SHP77 treated with DMSO at 0.1 percent for 48 hours (cell line): ENCODE results near the gene IRX4.
"Not testable (repeated sequence)": the region's sequence is repeated elsewhere in the genome, so short reads cannot be mapped to it uniquely, and the experiment has no call there.

Experiments
- DNase-seq: peaks from one replicate; lab custom pipeline; 2025; lab: John Stamatoyannopoulos, UW

The IRX4 gene

DNA sequence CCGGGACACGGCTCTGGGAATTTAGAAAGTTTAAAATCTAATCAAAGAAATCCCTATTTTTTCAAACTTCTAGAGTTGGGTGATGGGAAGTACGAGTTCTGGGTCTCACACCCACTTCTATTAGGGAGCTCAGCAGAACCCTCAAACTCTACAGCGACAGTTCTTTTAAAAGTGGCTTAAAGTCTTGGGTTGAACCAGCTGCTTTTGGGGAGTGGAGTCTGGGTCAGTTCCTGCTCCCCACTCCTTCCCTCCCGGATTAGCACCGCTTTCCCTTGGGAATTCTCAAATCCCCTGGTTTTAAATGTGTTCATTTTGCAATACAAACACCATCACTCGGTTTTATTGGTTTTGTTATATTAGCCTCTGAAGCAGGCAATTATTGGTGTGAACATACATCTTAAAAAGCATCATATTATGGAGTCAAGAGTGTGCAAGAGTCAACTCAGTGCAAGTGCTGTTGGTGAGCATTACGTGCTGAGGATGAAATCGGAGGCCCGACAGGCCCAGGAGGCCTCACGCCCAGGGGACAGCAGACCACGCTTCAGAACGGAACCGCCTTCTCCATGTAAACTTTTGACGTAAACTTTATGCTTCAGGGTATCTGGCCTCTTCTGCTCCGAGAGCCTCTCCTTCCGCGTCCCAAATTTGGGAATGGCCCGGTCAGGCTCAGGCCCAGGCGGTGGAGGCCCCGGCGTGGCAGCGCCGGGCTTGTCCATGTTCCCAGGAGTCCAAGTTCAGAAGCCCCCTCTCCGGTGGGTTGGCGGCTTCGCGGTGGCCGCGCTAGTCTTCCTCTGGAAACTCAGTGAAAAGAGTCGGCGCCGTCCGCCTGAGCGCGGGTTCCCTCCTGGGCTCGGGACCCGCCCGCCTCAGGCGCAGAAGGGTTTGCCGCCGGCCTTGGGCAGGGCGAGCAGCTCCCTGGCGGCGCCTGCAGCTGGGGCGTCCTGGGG is 5.3 kb downstream of the IRX4 start:
- no peak for DNase-seq

DNA sequence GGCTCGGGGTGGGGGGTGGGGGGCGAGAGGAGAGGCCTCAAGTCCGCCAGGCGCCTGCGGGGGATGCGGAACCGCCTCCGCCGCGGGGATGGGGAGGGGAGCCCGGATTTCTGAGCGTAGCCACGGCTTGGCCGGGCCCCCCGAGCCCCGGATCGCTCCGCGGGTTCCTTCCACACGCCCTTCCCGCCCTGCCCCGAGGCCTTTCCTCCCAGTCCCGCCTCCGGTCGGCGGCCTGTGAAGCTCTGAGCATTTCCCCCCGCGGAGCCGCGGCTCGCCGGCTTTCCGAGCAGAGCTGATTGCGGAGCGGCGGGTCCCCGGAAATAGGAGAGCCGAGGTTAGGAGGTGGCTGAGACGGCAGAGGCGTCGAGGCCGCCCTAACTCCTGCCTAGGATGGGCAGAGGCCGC is 6.1 kb downstream of the IRX4 start:
- DNase-seq = no peak

DNA sequence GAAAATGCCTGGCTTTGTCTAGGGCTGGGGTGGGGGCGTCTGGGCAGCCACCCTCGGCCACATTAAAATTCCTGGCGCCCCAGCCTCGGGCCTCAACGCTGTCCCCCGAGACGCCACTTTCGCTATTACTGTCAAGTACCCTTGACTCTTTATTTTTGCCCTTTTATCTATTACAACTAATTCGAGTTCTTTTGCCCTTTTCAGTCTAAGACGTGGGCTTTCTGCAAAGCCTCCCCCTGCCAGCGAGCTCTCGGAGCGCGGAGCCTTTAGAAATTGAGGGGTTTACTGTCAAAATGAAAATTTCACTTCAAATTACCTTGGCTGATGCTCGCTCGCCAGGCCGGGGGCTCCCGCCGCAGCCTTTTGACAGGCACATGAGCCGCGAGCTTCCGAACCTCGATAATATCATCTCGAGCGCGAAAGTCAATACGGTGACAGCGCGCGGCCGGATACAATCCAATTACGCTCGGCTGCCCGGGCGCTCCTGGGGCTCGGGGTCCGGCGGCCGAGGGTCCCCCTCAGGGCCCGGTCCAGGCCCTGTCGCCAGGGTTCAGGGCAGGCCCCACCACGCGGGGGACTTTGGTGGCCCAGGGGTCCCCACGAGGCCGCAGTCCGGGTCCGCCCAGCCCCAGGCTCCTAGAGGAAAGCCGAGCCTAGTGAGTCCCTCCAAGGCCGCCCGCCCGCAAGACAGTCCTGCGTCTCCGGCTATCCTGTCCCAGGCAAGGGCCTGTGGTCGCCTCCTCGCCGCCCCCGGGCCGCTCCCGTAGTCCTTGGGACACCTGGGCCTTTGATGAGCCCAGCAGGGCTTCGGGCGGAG is 6.7 kb downstream of the IRX4 start:
- DNase-seq = no peak

- DNase-seq = no peak
Measured at GRCh38 chr5:1875281-1875842, 7.4 kb downstream of the IRX4 start.

DNA sequence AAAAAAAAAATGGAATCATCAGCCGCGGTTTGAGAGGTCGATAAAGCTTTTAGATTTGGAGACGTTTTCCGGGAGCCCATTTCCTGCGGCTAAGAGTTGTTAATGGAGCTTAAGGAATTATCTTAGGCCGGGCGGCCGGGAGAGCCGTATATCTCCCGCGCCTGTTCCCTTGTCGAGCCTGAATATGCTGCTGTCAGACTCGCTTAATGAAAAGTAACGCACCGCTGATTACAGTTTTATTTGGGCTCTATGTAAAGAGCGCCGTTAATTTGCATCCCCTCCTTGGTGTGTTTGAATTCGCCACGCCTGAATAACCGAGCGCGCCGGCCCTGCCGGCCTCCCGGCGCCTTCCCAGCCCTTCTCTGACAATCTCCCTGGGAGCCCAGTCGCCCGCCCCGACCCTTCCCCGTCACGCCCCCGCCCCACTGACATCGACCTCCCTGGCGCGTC is 7.9 kb downstream of the IRX4 start:
- no peak for DNase-seq

DNA sequence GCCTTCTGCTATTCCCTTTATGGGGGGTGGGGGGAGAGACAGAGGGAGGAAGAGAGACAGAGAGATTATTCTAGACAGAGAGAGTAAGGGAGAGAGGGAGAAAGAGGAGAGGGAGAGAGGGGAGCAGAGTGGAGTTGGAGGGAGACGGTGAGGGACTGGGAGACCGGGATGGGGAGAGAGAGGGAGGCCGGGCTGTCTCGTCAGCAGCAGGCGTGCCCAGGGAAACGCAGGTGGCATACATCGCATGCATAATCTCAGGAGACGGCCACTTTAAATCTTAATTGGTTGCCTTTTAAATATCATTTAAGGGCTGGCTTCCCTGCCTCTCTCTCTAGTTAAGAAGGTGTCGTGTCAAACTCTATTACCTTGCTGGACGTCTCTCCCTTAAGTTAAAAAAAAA is 8.4 kb downstream of the IRX4 start:
- DNase-seq = no peak

DNA sequence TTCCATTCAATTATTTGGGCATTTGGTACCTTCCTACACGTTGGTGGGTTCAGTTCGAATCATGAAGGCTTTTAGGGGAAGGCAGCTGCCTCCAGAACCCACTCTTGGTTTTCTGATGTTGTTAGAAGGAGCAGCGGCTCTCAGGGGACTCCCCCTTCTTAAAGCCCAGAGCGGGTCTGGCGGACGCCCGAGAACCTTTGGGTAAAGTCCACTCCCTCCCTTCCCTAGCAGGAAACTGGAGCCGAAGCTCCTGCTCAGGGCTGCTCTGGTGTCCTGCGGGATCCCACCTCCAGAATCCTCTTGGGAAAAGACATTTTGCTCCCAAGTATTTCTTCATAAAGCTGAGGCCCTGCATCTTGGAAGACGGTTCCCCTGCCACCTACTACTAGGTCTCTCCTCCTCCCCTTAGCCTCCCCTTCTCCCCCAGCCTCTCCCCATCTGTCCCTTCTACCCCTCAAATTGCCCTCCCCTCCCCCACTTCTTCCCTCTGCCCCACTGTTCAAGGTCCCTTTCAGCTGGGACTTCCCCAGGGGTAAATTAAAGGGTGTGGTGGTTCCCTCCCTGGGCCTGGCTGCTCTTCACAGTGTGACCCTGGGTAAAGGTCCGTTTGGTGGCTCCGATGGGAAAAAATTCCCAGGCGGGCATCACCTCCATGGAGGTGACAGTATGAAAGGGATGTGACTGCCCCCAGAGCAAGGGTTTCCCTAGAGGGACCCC is 9.3 kb downstream of the IRX4 start:
- no peak for DNase-seq

DNA sequence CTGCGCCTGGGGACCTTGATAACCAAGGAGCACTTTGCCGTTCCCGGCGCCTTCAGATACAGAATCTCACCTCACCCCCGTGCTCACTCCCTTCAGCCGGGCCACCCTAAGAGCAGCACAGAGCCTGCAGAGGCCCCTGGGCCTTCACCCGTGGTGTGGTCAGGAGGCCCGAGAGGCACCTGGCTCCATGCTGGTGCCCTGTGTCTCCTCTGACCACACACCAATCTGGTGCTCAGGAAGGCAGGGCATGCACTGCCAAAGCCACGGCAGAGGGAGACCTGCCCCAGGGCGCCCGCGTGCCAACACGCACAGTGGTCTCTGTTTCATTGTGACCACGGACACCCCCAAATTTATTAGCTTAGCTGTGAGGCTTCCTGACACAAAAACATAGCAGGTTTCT is 11.3 kb downstream of the IRX4 start:
- DNase-seq = no peak

DNA sequence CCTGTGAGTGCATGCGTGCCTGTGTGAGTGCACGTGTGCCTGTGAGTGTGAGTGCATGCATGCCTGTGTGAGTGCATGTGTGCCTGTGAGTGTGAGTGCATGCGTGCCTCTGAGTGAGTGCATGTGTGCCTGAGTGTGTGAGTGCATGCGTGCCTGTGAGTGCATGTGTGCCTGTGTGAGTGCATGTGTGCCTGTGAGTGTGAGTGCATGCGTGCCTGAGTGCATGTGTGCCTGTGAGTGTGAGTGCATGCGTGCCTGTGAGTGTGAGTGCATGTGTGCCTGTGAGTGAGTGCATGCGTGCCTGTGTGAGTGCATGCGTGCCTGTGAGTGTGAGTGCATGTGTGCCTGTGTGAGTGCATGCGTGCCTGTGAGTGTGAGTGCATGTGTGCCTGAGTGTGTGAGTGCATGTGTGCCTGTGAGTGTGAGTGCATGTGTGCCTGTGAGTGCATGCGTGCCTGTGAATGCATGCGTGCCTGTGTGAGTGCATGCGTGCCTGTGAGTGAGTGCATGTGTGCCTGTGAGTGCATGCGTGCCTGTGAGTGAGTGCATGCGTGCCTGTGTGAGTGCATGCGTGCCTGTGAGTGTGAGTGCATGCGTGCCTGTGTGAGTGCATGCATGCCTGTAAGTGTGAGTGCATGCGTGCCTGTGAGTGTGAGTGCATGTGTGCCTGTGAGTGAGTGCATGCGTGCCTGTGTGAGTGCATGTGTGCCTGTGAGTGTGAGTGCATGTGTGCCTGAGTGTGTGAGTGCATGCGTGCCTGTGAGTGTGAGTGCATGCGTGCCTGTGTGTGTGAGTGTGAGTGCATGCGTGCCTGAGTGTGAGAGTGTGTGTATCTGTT is 12.1 kb downstream of the IRX4 start:
- not testable (repeated sequence) for DNase-seq

DNA sequence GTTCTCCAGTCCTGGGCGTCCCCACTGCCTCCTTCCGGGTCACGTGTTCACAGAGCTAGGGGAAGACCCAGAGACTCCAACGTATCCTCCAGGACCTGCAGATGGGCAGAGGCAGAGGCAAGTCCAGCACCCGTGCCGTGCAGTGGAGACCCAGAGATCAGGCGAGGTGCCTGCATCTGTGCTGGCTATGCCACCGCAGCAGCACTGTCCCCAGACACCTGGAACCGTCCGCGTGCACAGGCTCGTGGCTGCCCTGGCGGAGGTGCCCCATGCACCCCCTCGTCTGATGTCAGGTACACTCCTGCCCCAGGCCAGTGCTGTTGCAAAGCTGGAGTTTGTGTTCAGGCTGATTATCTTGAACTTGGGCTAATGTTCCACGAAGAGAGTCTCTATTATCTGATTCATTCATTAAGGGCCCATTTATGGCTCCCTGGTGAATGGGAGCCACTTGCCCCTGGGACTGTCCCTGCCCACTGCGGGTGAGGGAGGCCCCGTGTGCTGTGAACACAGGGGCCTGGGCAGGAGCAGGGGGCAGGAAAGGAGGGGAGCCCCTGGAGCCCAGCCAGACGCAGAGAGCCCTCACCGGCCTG is 13.7 kb downstream of the IRX4 start:
- no peak for DNase-seq

GRCh38 chr5:1867815-1868143 is 14.9 kb downstream of the IRX4 start:
- no peak for DNase-seq

- DNase-seq = no peak
Measured at GRCh38 chr5:1867114-1867814, 15.5 kb downstream of the IRX4 start.

- DNase-seq = no peak
Measured at GRCh38 chr5:1865948-1866347, 16.8 kb downstream of the IRX4 start.

DNA sequence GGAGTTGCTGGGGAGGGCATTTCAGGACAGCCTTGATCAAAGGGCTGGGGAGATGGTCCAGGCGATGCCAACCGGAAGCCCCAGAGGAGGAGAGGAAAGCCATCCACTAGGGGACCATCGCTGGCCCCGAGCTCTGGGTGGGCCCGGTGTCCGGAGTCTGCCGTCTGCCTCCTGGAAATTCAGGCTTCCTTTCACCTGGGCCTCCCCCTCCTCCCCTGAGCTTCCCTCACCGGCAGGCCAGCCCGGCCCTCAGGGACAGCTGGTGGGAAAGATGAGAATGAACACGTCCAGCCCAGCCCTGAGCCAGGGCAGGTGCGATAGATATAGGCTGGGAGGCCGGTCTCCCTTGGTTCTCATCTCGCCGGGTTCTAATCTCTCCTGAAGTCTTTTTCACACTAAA is 17.2 kb downstream of the IRX4 start:
- no peak for DNase-seq

- DNase-seq = no peak
Measured at GRCh38 chr5:1864896-1865440, 17.8 kb downstream of the IRX4 start.

- no peak for DNase-seq
Measured at GRCh38 chr5:1860949-1861348, 21.8 kb downstream of the IRX4 start.

- DNase-seq = no peak
Measured at GRCh38 chr5:1860021-1860610, 22.6 kb downstream of the IRX4 start.

DNA sequence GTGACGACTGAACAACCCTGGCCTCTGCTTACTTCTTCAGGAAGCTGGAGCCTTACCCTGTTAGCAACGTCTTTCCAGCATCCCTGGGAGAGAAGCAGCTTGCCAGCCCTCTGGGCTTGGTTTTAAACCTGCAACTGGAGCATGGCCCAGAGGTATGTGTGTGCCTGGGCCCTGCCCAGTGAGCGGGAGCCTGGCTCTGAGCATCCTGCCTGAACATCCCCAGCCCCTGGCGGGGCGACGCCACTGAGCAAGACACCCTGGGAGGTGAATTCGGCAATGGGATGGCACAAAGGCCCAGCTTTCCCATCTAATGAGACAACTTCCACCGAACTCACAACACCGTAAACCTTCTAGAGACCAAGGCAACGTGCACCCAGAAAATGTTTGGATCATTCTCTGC is 23.6 kb downstream of the IRX4 start:
- no peak for DNase-seq

DNA sequence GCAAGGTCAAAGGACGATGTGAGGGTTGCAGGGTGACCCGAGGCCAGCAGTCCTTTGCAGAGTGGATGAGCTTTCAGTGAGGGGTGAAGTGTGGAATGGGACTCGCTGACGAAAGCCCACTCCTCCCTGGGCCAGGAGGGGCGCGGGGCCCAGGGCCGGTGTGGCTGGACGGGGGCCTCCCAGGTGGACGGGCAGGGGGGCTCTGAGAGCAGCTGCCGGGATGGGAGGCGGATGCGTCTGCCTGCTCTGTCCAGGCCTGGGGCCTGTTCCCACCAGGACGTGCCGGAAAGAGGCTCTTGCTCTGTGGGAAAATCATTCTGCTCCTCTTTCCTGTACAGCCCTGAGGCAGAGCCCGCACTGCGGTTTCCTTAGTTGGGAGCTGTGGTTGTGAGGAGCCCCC is 24.3 kb downstream of the IRX4 start:
- no peak for DNase-seq

GRCh38 chr5:1857256-1857600 is 25.5 kb downstream of the IRX4 start:
- no peak for DNase-seq
